IMR-90 (cell line): ENCODE measurements around the gene SLC7A4. TPM values are rescaled to one million over a fixed set of nuclear protein-coding genes. Genes with fewer than 3 reads are reported as not detected.

Experiments used
- ATAC-seq: fragments of 200-7000 bp; cut with Tn5 transposase; 2 replicates; pipeline ENCODE4 v1.9.1; 2020; ENCODE audit warnings: low read depth, mild to moderate bottlenecking, moderate library complexity
- BruUV-seq: library from RNA; stranded (reverse); fragments of 400-500 nt; replicated peaks from 2 replicates; lab custom pipeline; 2021; lab: Mats Ljungman, UMichigan
- CTCF ChIA-PET: fragments of 300-600 bp; formaldehyde crosslinking; extraction: SDS; loops from one replicate; lab custom pipeline; 2021; ENCODE audit warnings: antibody characterized with exemption; lab: Yijun Ruan, JAX
- POLR2A ChIA-PET: fragments of 300-600 bp; sonication (Branson Sonifier 250); formaldehyde crosslinking; loops from one replicate; lab custom pipeline; 2022; ENCODE audit warnings: antibody characterized with exemption; ENCODE audit not compliant: unreplicated experiment; lab: Charles Lee
- DNase-seq: peaks from one replicate; pipeline ENCODE4 v3.0.0; 2013
- H2AFZ ChIP-seq: replicated peaks from 2 replicates; pipeline ENCODE3; 2013; ENCODE audit warnings: low read length, mild to moderate bottlenecking; ENCODE audit not compliant: poor library complexity
- H2AK5ac ChIP-seq: 2 replicates; pipeline ENCODE4 v1.6.1; 2013; ENCODE audit warnings: low read depth, low read length, inconsistent platforms
- H2AK9ac ChIP-seq: replicated peaks from 2 replicates; pipeline ENCODE3; 2013; ENCODE audit warnings: mild to moderate bottlenecking, low read depth, low read length, moderate library complexity; ENCODE audit not compliant: poor library complexity
- H2BK120ac ChIP-seq: 2 replicates; pipeline ENCODE4 v1.6.1; 2013; ENCODE audit warnings: low read depth, low read length, inconsistent platforms
- H2BK15ac ChIP-seq: 3 replicates; pipeline ENCODE4 v1.6.1; 2013; ENCODE audit warnings: low read depth, low read length, inconsistent platforms
- H2BK20ac ChIP-seq: 2 replicates; pipeline ENCODE4 v1.6.1; 2013; ENCODE audit warnings: low read depth, mild to moderate bottlenecking, inconsistent platforms, low read length, moderate library complexity
- H2BK5ac ChIP-seq: 2 replicates; pipeline ENCODE4 v1.6.1; 2013; ENCODE audit warnings: mild to moderate bottlenecking, low read depth, low read length, inconsistent platforms; ENCODE audit not compliant: poor library complexity, severe bottlenecking
- H3K14ac ChIP-seq: replicated peaks from 2 replicates; pipeline ENCODE4 v1.6.1; 2013; ENCODE audit warnings: low read depth, low read length, inconsistent platforms
- H3K18ac ChIP-seq: 2 replicates; pipeline ENCODE4 v1.6.1; 2013; ENCODE audit warnings: low read depth, low read length, control low read depth
- H3K23ac ChIP-seq: 2 replicates; pipeline ENCODE4 v1.6.1; 2013; ENCODE audit warnings: low read depth, low read length, inconsistent platforms
- H3K27ac ChIP-seq: 2 replicates; pipeline ENCODE4 v1.5.1; 2013; ENCODE audit warnings: mild to moderate bottlenecking, control low read depth, low read length; ENCODE audit not compliant: insufficient read depth
- H3K27me3 ChIP-seq: 2 replicates; pipeline ENCODE4 v1.6.1; 2013; ENCODE audit warnings: low read length; ENCODE audit not compliant: control insufficient read depth, insufficient read depth
- H3K36me3 ChIP-seq: 2 replicates; pipeline ENCODE4 v1.6.1; 2013; ENCODE audit warnings: low read length, mixed read lengths; ENCODE audit not compliant: control insufficient read depth, insufficient read depth
- H3K4ac ChIP-seq: 2 replicates; pipeline ENCODE4 v1.6.1; 2013; ENCODE audit warnings: low read depth, low read length, inconsistent platforms
- H3K4me1 ChIP-seq: 2 replicates; pipeline ENCODE4 v1.6.1; 2013; ENCODE audit warnings: low read length, mixed read lengths; ENCODE audit not compliant: control insufficient read depth, insufficient read depth
- H3K4me2 ChIP-seq: 2 replicates; pipeline ENCODE4 v1.6.1; 2013; ENCODE audit warnings: low read depth, mild to moderate bottlenecking, control low read depth, low read length, moderate library complexity
- H3K4me3 ChIP-seq: 2 replicates; pipeline ENCODE4 v1.5.1; 2013; ENCODE audit warnings: low read depth, mild to moderate bottlenecking, control low read depth, low read length, moderate library complexity; ENCODE audit not compliant: insufficient read depth
- H3K56ac ChIP-seq: 2 replicates; pipeline ENCODE4 v1.6.1; 2013; ENCODE audit warnings: low read length, inconsistent platforms; ENCODE audit not compliant: insufficient read depth; ENCODE audit errors: extremely low read depth
- H3K79me1 ChIP-seq, 2 experiments: 2 replicates each; pipeline ENCODE4 v1.6.1; 2013; ENCODE audit warnings: low read length in 2 of 2, inconsistent platforms in 1 of 2, low read depth in 1 of 2
- H3K9ac ChIP-seq: 2 replicates; pipeline ENCODE4 v1.6.1; 2013; ENCODE audit warnings: low read depth, low read length, control low read depth
- H3K9me1 ChIP-seq: 2 replicates; pipeline ENCODE4 v1.6.1; 2013; ENCODE audit warnings: low read length, inconsistent platforms; ENCODE audit not compliant: insufficient read depth
- H3K9me3 ChIP-seq: 2 replicates; pipeline ENCODE4 v1.6.1; 2013; ENCODE audit warnings: low read length; ENCODE audit not compliant: control insufficient read depth, insufficient read depth
- H4K20me1 ChIP-seq: 2 replicates; pipeline ENCODE4 v1.6.1; 2013; ENCODE audit warnings: low read length, inconsistent platforms; ENCODE audit not compliant: insufficient read depth
- H4K5ac ChIP-seq: 2 replicates; pipeline ENCODE4 v1.6.1; 2013; ENCODE audit warnings: mild to moderate bottlenecking, low read depth, low read length, control low read depth
- H4K8ac ChIP-seq, 2 experiments: 2 replicates each; pipeline ENCODE4 v1.6.1; 2013; ENCODE audit warnings: low read depth in 2 of 2, low read length in 2 of 2, control low read depth in 1 of 2, inconsistent platforms in 1 of 2
- H4K91ac ChIP-seq: 2 replicates; pipeline ENCODE4 v1.6.1; 2013; ENCODE audit warnings: low read depth, low read length, inconsistent platforms; ENCODE audit not compliant: insufficient read depth
- CEBPB ChIP-seq: IDR thresholded peaks from 2 replicates; pipeline ENCODE4 v1.6.1; 2012; ENCODE audit warnings: low read depth, low read length, improper control_type of control experiment
- CHD1 ChIP-seq: IDR thresholded peaks from 2 replicates; pipeline ENCODE4 v1.6.1; 2012; ENCODE audit warnings: low read depth, low read length, improper control_type of control experiment
- CTCF ChIP-seq: conservative IDR thresholded peaks from 2 replicates; pipeline ENCODE4 v1.5.1; 2012; ENCODE audit warnings: mild to moderate bottlenecking, low read depth, low read length, improper control_type of control experiment
- ELK1 ChIP-seq: fragments of 150-350 bp; IDR thresholded peaks from 2 replicates; pipeline ENCODE4 v1.6.1; 2016; ENCODE audit warnings: low read depth, mild to moderate bottlenecking, low read length, moderate library complexity, borderline replicate concordance
- FOS ChIP-seq: fragments of 150-350 bp; IDR thresholded peaks from 2 replicates; pipeline ENCODE4 v1.6.1; 2016; ENCODE audit warnings: low read depth, low read length
- MAFK ChIP-seq: IDR thresholded peaks from 2 replicates; pipeline ENCODE4 v1.6.1; 2012; ENCODE audit warnings: low read depth, low read length, improper control_type of control experiment
- MXI1 ChIP-seq: IDR thresholded peaks from 2 replicates; pipeline ENCODE4 v1.6.1; 2012; ENCODE audit warnings: low read depth, mild to moderate bottlenecking, low read length, moderate library complexity, borderline replicate concordance
- NFE2L2 ChIP-seq: fragments of 150-350 bp; IDR thresholded peaks from 2 replicates; pipeline ENCODE4 v1.6.1; 2016; ENCODE audit warnings: low read depth, mild to moderate bottlenecking, low read length
- POLR2A ChIP-seq: IDR thresholded peaks from 2 replicates; pipeline ENCODE4 v1.6.1; 2012; ENCODE audit warnings: mild to moderate bottlenecking, low read depth, low read length
- RAD21 ChIP-seq: IDR thresholded peaks from 2 replicates; pipeline ENCODE4 v1.6.1; 2012; ENCODE audit warnings: low read length, improper control_type of control experiment
- RCOR1 ChIP-seq: IDR thresholded peaks from 2 replicates; pipeline ENCODE4 v1.6.1; 2012; ENCODE audit warnings: mild to moderate bottlenecking, low read length, improper control_type of control experiment; ENCODE audit not compliant: insufficient replicate concordance
- RFX5 ChIP-seq: IDR thresholded peaks from 2 replicates; pipeline ENCODE4 v1.8.0; 2012; ENCODE audit warnings: low read depth, mild to moderate bottlenecking, low read length, moderate library complexity
- SMC3 ChIP-seq: fragments of 150-350 bp; IDR thresholded peaks from 2 replicates; pipeline ENCODE4 v1.6.1; 2016; ENCODE audit warnings: low read depth, mild to moderate bottlenecking, antibody characterized with exemption, low read length, moderate library complexity
- WGBS, 2 experiments: methylation state at CpG; one replicate each; pipeline versions ENCODE4 v1.1.5 to v1.1.7; 2013; ENCODE audit warnings: missing lambda C conversion rate in 2 of 2; ENCODE audit not compliant: insufficient read length in 1 of 2; ENCODE audit errors: extremely low coverage in 2 of 2; 5-methylcytosine and 5-hydroxymethylcytosine counted together
- dilution Hi-C: fragments of 300-500 bp; cut with HindIII; formaldehyde crosslinking; loops from one replicate; pipeline ENCODE4 v1.14.3; 2018; ENCODE audit warnings: low sequenced_read_pairs; ENCODE audit not compliant: unreplicated experiment
- in situ Hi-C: fragments of 300-500 bp; cut with MboI; formaldehyde crosslinking; loops from 3 replicates; pipeline ENCODE4 v1.14.3; 2019; ENCODE audit warnings: low sequenced_read_pairs, inconsistent platforms, mixed read lengths
- intact Hi-C: fragments of 100-400 bp; cut with micrococcal nuclease; formaldehyde crosslinking; loops from 2 replicates; pipeline ENCODE4 v1.10.0; 2022
- polyA plus RNA-seq, 3 experiments: library from polyadenylated mRNA; depleted of rRNA; stranded (reverse); fragments of >200 nt; gene quantifications; 2 replicates each; pipeline ENCODE4 v1.2.3, GENCODE V29; 2012; ENCODE audit warnings: low replicate concordance in 1 of 3
- total RNA-seq: library from RNA; depleted of rRNA; stranded (reverse); fragments of >200 nt; gene quantifications from 2 replicates; pipeline ENCODE4 v1.2.3, GENCODE V29; 2012
- TF ChIP-seq, protein P1 (sequence below): fragments of 150-350 bp; IDR thresholded peaks from 2 replicates; pipeline ENCODE4 v1.6.1; 2017; ENCODE audit warnings: mild to moderate bottlenecking, antibody characterized with exemption, low read length, low read depth

SLC7A4 gene
- total and polyA plus RNA-seq, 2 of the 4 experiments (the other 2 are of a cell fraction): 0.03 TPM; not detected in 1

GRCh38 chr22:20990184-20991180 is 41.9 kb downstream of the SLC7A4 start:
- ATAC-seq: no peak
- Histone ChIP-seq H3K4me3 (no peak overlapping the region), H2BK5ac (no peak overlapping the region), H3K27me3 (no peaks in the 10 kb centered on the region), H3K9me3 (no peaks in the 10 kb centered on the region), H4K5ac (no peak overlapping the region), H3K4ac (no peak overlapping the region), H2BK20ac (no peak overlapping the region), H3K27ac (no peak overlapping the region), H3K23ac (no peak overlapping the region), H2AK9ac (peak overlapping the region; percentile 42), H2AFZ (no peak overlapping the region), H3K4me2 (no peak overlapping the region), H2BK15ac (no peak overlapping the region), H4K8ac (no peak overlapping the region), H2BK120ac (no peak overlapping the region), H3K79me1 (peaks cover 0 to 12% of the 10 kb centered on the region in 2 experiments; a peak in 2 of 4 replicates), H4K91ac (no peak overlapping the region), H3K14ac (no peak overlapping the region), H2AK5ac (no peak overlapping the region), H3K56ac (no peak overlapping the region), H3K18ac (no peak overlapping the region), H3K4me1 (no peaks in the 10 kb centered on the region), H4K20me1 (no peaks in the 10 kb centered on the region), H3K36me3 (peaks cover 59% of the 10 kb centered on the region), H3K9me1 (no peaks in the 10 kb centered on the region), H3K9ac (no peak overlapping the region)
- 85% methylated on average over 3 of the region's 21 CpGs; no CpG with 5 or more reads in 1 of the 2 experiments for WGBS, 2 experiments
- in situ Hi-C loops (no loop called here), intact Hi-C loops (no loop called here), dilution Hi-C loops (no loop called here)
- ChIA-PET POLR2A (no interaction called here), CTCF (interaction anchor here (0.5 kb wide), 1 partner anchor 36 kb away, joined by 3 read pairs; no protein-coding TSS in a partner anchor)
- BruUV-seq: no TSS peak
- DNase-seq: no peak
- TF ChIP-seq CHD1 (no peak), POLR2A (no peak), FOS (no peak), RFX5 (no peak), MXI1 (no peak), CEBPB (no peak), RAD21 (no peak), RCOR1 (no peak), SMC3 (no peak), NFE2L2 (no peak), ELK1 (no peak), MAFK (no peak), CTCF (no peak)
- TF ChIP-seq, protein P1, sequence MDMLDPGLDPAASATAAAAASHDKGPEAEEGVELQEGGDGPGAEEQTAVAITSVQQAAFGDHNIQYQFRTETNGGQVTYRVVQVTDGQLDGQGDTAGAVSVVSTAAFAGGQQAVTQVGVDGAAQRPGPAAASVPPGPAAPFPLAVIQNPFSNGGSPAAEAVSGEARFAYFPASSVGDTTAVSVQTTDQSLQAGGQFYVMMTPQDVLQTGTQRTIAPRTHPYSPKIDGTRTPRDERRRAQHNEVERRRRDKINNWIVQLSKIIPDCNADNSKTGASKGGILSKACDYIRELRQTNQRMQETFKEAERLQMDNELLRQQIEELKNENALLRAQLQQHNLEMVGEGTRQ: no peak
